ENCODE measurements around the gene SCAMP3. TPM values are rescaled to one million over a fixed set of nuclear protein-coding genes. Genes with fewer than 3 reads are reported as not detected.

Gene SCAMP3
- total RNA-seq, 1 experiment from 2014 or later: 104 TPM

DNA sequence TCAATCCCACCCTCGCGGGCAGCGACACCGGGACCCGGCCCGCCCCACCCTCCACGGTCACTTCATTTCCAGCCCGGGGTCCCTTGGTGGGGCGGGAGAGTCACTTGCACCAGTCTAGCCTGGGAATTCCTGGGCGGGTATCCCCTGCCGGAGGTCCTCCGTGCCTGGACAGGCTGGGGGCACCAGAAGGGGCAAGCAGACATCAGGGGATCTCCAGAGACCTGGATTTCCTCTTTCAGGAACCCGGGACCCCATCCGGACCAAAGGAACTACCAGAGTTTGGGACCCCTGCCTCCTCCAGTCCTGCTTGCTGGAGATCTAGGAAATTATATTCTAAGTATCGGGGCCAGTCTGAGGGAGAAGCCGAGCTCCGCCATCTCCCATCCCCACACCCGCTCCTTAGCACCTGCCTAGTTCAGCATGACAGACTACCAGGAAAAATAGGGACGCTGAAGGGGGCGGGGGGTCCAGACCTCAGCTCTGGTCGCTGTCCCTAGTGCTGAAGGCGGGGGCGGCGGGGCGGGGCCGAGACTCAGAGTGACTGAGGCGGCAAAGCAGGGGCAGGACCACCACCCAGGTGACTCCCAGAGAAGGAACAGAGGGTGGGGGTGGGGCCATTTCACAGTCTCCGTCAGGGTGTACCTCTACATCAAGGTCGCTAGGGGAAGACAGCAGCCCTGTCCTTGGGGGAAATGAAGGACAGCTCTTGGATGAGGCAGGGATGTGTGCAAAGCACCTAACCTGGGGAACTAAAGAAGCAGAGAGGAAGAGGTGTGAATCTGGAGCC is 15.9 kb upstream of the SCAMP3 start:
- no TSS peak for BruUV-seq (replicated peaks)

DNA sequence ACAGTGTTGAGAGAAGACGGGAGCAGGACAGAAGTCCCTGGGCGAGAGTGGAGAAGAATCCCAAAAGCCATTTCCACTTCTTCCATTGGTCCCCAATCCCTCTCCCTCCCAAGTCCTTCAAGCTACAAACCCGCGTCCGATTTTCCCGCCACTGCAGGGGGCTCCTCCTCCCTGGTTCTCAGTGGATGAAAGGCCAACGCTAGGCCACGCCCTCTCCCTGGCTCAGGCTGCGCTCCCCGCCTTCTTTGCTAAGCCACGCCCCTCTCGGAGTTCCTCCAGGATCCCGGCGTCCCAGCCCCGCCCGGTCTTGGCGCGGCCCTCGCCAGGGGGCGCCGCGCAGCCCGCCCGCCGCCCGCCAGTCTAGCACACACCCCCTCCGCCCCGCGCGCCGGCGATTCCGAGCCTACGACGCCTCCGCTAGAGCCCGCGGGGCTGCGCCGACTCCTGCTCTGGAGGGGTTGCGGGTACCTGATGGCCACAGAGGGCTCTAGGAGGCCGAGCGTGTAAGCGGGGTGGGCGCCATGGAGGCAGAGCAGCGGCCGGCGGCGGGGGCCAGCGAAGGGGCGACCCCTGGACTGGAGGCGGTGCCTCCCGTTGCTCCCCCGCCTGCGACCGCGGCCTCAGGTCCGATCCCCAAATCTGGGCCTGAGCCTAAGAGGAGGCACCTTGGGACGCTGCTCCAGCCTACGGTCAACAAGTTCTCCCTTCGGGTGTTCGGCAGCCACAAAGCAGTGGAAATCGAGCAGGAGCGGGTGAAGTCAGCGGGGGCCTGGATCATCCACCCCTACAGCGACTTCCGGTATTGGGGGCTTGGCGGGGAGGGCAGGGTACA is 15.1 kb upstream of the SCAMP3 start, which contains the start of gene HCN3:
TSS of gene HCN3 (plus strand) at position 394 of the 832 bp plus-strand sequence. CDS start at position 522, 128 bp downstream.
- TF ChIP-seq, protein P1, sequence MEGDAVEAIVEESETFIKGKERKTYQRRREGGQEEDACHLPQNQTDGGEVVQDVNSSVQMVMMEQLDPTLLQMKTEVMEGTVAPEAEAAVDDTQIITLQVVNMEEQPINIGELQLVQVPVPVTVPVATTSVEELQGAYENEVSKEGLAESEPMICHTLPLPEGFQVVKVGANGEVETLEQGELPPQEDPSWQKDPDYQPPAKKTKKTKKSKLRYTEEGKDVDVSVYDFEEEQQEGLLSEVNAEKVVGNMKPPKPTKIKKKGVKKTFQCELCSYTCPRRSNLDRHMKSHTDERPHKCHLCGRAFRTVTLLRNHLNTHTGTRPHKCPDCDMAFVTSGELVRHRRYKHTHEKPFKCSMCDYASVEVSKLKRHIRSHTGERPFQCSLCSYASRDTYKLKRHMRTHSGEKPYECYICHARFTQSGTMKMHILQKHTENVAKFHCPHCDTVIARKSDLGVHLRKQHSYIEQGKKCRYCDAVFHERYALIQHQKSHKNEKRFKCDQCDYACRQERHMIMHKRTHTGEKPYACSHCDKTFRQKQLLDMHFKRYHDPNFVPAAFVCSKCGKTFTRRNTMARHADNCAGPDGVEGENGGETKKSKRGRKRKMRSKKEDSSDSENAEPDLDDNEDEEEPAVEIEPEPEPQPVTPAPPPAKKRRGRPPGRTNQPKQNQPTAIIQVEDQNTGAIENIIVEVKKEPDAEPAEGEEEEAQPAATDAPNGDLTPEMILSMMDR (IDR thresholded peaks at IDR 0.05; ENCODE audit: unreplicated experiment): peak; percentile 82
- intact Hi-C loops (cut with micrococcal nuclease; ENCODE audit: unreplicated experiment): no loop called here
- Mint-ChIP-seq H3K27ac (ENCODE audit: unreplicated experiment) (no peak within 1 kb of the TSS), H3K27me3 (ENCODE audit: unreplicated experiment) (no peaks in the 10 kb centered on the region), H3K4me3 (ENCODE audit: low read depth, unreplicated experiment) (peak within 1 kb of the TSS; percentile 75), H3K4me1 (ENCODE audit: low read depth, unreplicated experiment) (peaks cover 31% of the 10 kb centered on the region), H3K9me3 (ENCODE audit: low read depth, unreplicated experiment) (no peaks in the 10 kb centered on the region), H3K36me3 (ENCODE audit: insufficient read depth, unreplicated experiment) (peaks cover 39% of the 10 kb centered on the region)
- DNase-seq: peak; percentile 99
- CTCF ChIA-PET: interaction anchor here (0.7 to 1.5 kb wide), 7 partner anchors 15 to 633 kb away, joined by 3 to 19 read pairs (median 6); partner anchors contain the start of genes FDPS, KRTCAP2 and SCAMP3
- no TSS peak for BruUV-seq (replicated peaks)

More for the DNA sequence above, 15.9 kb upstream of the SCAMP3 start:
- H3K27ac Mint-ChIP-seq (ENCODE audit: unreplicated experiment): no peak overlapping the region
- no peaks in the 10 kb centered on the region for H3K27me3 Mint-ChIP-seq (ENCODE audit: unreplicated experiment)
- H3K9me3 Mint-ChIP-seq (ENCODE audit: low read depth, unreplicated experiment): no peaks in the 10 kb centered on the region
- peaks cover 34% of the 10 kb centered on the region for H3K36me3 Mint-ChIP-seq (ENCODE audit: insufficient read depth, unreplicated experiment)
- TF ChIP-seq, protein P1 (IDR thresholded peaks at IDR 0.05; ENCODE audit: unreplicated experiment): peak; percentile 75
- CTCF ChIA-PET: interaction anchor here (0.6 to 1.5 kb wide), 7 partner anchors 16 to 632 kb away, joined by 3 to 19 read pairs (median 5); partner anchors contain the start of genes FDPS and SCAMP3
- peak; percentile 78 for DNase-seq
- intact Hi-C loops (cut with micrococcal nuclease; ENCODE audit: unreplicated experiment): loop anchor here (2.0 kb wide), 1 partner anchor 45 kb away; no protein-coding TSS in a partner anchor
- peak overlapping the region; percentile 75 for H3K4me3 Mint-ChIP-seq (ENCODE audit: low read depth, unreplicated experiment)
- H3K4me1 Mint-ChIP-seq (ENCODE audit: low read depth, unreplicated experiment): peaks cover 27% of the 10 kb centered on the region

DNA sequence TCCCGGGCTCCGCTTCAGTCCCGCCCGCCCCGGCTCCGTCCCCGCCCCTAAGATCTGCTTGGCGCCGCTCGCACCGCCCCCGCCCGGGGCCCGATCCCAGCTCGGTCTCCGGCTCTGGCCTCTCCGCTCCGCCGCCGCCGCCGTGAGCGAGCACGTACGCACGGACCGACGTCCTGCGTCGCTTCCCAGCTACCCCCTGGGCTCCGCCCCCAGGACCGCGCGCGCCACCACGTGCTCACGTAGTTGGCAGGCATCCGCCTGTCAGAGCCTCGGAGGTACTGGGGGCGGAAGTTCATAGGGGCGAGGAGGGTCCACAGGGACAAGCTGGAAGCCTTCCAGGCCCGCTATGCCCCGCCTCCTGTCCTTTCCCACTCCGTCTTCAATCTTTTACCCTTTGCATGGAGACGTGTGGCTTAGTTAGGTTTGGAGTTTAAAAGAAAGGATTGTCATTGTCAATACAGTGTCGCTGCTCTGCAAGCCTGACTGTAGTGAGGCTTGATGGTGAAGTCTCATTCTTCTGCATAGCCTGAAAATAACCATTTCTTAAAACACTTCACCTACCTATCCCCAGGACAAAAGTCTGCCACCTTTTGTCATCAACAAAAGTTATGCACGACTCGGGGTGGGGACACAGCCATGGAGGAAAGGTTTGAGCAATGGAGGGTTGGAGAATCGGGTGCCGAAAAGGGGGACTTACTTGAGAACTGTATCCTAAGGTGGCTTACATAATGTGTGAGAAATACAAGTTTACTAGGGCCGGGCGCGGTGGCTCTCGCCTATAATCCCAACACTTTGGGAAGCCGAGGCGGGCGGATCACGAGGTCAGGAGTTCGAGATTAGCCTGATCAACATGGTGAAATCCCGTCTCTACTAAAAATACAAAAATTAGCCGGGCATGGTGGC is 11.4 kb upstream of the SCAMP3 start, which contains the start of gene CLK2:
TSS of gene CLK2 (minus strand) at position 162 of the 903 bp plus-strand sequence. CDS start 2,527 bp downstream, outside the sequence.
- DNase-seq: peak; percentile 99
- no TSS peak for BruUV-seq (replicated peaks)
- TF ChIP-seq, protein P1 (IDR thresholded peaks at IDR 0.05; ENCODE audit: unreplicated experiment): no peak
- H3K4me1 Mint-ChIP-seq (ENCODE audit: low read depth, unreplicated experiment): peaks cover 22% of the 10 kb centered on the region
- H3K4me3 Mint-ChIP-seq (ENCODE audit: low read depth, unreplicated experiment): peak within 1 kb of the TSS; percentile 86
- intact Hi-C loops (cut with micrococcal nuclease; ENCODE audit: unreplicated experiment): no loop called here
- CTCF ChIA-PET: interaction anchor here (0.5 to 1.6 kb wide), 10 partner anchors 14 to 559 kb away, joined by 3 to 11 read pairs (median 5); partner anchors contain the start of genes FDPS and KRTCAP2
- H3K9me3 Mint-ChIP-seq (ENCODE audit: low read depth, unreplicated experiment): no peaks in the 10 kb centered on the region
- peaks cover 70% of the 10 kb centered on the region for H3K36me3 Mint-ChIP-seq (ENCODE audit: insufficient read depth, unreplicated experiment)
- peak within 1 kb of the TSS; percentile 55 for H3K27ac Mint-ChIP-seq (ENCODE audit: unreplicated experiment)
- H3K27me3 Mint-ChIP-seq (ENCODE audit: unreplicated experiment): no peaks in the 10 kb centered on the region

All from Calu3 (cell line).